Colonic mucosa (tissue), 4 donors: ENCODE results near the gene FBXO45. TPM values are rescaled to one million over a fixed set of nuclear protein-coding genes. Genes with fewer than 3 reads are reported as not detected.

Experiments used
- DNase-seq: peaks from one replicate; pipeline ENCODE4 v3.0.0-alpha.2; 2020
- H3K27ac ChIP-seq: fragments of 200-600 bp; one replicate; pipeline ENCODE4 v1.8.0; 2021
- H3K27me3 ChIP-seq: fragments of 200-600 bp; one replicate; pipeline ENCODE4 v1.8.0; 2021
- H3K36me3 ChIP-seq: fragments of 200-600 bp; one replicate; pipeline ENCODE4 v1.8.0; 2021
- H3K4me1 ChIP-seq: fragments of 200-600 bp; one replicate; pipeline ENCODE4 v1.8.0; 2021; ENCODE audit warnings: mild to moderate bottlenecking
- H3K4me3 ChIP-seq: fragments of 200-600 bp; one replicate; pipeline ENCODE4 v1.8.0; 2021
- H3K9ac ChIP-seq, 2 donors: one replicate each; pipeline ENCODE4 v1.7.0; 2013; ENCODE audit warnings: control low read depth in 2 of 2, low read depth in 2 of 2, low read length in 2 of 2
- H3K9me3 ChIP-seq: fragments of 200-600 bp; one replicate; pipeline ENCODE4 v1.8.0; 2021
- CTCF ChIP-seq: fragments of 200-600 bp; IDR thresholded peaks from one replicate; pipeline ENCODE4 v1.8.0; 2022; ENCODE audit warnings: antibody characterized with exemption, mild to moderate bottlenecking
- intact Hi-C: fragments of 100-400 bp; cut with DNase I; formaldehyde crosslinking; loops from one replicate; pipeline ENCODE4 v1.14.1; 2022
- total RNA-seq, 2 donors: library from RNA; stranded (reverse); fragmentation: NEBNext Ultra II Directional in 1 of 2; extraction: Animal tissue kit (Norgen Biotek cat#: 25700) in 1 of 2; gene quantifications; one replicate each; pipeline ENCODE4 v1.2.1, GENCODE V29; 2021
- donor health status: healthy.
- donor health status: DM: no; HTN: no; CAD: no.
- donor health status: DM: no; HTN: no; CAD: no.

Gene FBXO45
- total RNA-seq, 2 donors from 2014 or later = 12.1 to 13.9 TPM

DNA sequence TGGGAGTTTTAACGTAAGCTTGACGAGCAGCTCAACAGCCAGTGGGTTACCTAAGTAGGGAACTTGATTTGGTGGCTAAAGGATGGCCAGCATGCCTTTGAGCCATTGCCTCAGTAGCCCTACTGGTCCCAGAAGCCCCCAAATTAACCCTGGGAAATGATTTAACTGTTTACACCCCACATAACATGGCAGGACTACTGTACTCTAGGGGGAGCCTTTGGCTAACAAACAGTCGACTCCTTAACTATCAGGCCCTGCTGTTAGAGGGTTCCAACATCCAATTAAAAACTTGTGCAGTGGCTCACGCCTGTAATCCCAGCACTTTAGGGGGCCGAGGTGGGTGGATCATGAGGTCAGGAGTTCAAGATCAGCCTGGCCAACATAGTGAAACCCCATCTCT is 43.9 kb upstream of the FBXO45 start:
- H3K27ac ChIP-seq = no peak overlapping the region
- no peak for TF ChIP-seq CTCF
- H3K9ac ChIP-seq = no peak overlapping the region
- H3K4me1 ChIP-seq = no peaks in the 10 kb centered on the region
- DNase-seq = no peak
- H3K36me3 ChIP-seq = no peaks in the 10 kb centered on the region
- intact Hi-C loops = no loop called here
- H3K9me3 ChIP-seq = peaks cover 5% of the 10 kb centered on the region
- no peak overlapping the region for H3K4me3 ChIP-seq
- H3K27me3 ChIP-seq = no peaks in the 10 kb centered on the region

DNA sequence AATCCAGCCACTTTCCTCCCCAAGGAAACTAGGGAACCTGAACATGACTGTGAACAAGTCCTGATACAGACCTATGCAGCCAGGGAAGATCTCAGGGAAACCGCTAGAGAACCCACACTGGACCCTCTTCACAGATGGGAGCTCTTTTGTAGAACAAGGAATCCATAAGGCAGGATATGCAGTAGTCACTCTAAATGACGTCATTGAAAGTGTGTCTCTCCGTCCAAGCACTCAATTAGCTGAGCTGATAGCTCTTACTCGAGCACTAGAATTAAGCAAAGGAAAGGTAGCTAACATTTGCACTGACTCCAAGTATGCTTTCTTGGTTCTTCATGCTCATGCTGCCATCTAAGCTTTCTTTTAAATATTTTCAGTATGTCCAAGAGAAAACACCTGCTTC is 43.3 kb upstream of the FBXO45 start:
- no peak overlapping the region for H3K4me3 ChIP-seq
- H3K9me3 ChIP-seq = no peaks in the 10 kb centered on the region
- no peaks in the 10 kb centered on the region for H3K36me3 ChIP-seq
- DNase-seq = no peak
- no peaks in the 10 kb centered on the region for H3K4me1 ChIP-seq
- H3K27me3 ChIP-seq = no peaks in the 10 kb centered on the region
- no peak overlapping the region for H3K27ac ChIP-seq
- no peak overlapping the region for H3K9ac ChIP-seq
- intact Hi-C loops = no loop called here
- no peak for TF ChIP-seq CTCF

DNA sequence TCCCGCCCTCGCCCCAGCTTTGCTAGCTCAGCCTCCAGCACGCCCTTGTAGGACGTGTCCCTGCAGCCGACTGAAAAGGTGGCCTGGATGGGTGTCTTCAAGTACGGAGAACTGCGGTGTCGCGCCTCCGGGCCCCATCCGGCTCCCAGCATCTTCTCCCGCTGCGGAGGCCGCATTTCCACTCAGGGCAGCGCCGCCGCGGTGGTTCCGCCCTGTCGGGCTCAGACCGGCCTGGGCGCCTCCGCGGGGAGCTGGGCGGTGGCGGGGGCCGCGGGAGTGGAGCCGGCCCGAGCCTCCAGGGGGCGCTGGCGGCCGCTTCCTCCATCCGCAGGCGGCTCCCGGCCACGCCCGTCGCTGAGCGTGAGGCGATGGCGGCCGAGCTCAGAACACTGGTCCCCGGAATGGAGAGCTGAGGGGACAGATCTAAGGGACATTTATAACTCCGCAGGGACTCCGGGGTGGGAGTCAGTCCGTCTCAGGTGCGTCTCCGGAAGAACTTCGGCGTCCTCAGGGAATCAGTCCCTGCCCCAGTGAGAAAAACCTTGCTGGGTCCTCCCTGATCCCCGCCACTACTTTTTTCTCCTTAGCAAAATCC is 39.7 kb upstream of the FBXO45 start:
- TF ChIP-seq CTCF = peak; percentile 54
- H3K9me3 ChIP-seq = no peaks in the 10 kb centered on the region
- no peaks in the 10 kb centered on the region for H3K36me3 ChIP-seq
- H3K27me3 ChIP-seq = no peaks in the 10 kb centered on the region
- peak overlapping the region; percentile 32 for H3K4me3 ChIP-seq
- no peaks in the 10 kb centered on the region for H3K4me1 ChIP-seq
- DNase-seq = peak; percentile 81
- H3K9ac ChIP-seq = peak overlapping the region in 1 of 2 donors; percentile 40
- H3K27ac ChIP-seq = no peak overlapping the region
- intact Hi-C loops = no loop called here

GRCh38 chr3:196531418-196531817 is 37.0 kb upstream of the FBXO45 start:
- H3K9ac ChIP-seq = no peak overlapping the region
- H3K4me3 ChIP-seq = no peak overlapping the region
- no peaks in the 10 kb centered on the region for H3K36me3 ChIP-seq
- H3K27me3 ChIP-seq = no peaks in the 10 kb centered on the region
- DNase-seq = no peak
- intact Hi-C loops = no loop called here
- no peaks in the 10 kb centered on the region for H3K9me3 ChIP-seq
- TF ChIP-seq CTCF = no peak
- no peaks in the 10 kb centered on the region for H3K4me1 ChIP-seq
- H3K27ac ChIP-seq = no peak overlapping the region

DNA sequence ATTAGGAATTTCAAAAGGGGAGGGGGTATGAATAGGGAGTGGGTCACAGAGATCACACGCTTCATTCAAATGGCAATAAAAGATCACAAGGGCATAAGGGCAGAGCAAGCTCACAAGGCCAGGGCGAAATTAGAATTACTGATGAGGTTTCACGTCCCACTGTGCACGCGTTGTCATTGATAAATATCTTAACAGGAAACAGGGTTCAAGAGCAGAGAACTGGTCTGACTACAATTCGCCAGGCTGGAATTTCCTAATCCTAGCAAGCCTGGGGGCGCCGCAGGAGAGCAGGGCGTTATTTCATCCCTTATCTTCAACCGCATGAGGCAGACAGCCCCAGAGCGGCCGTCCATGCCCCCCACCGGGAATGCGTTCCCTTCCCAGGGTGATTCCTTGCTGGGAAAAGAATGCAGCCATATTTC is 35.2 kb upstream of the FBXO45 start:
- Histone ChIP-seq H3K36me3 (no peaks in the 10 kb centered on the region), H3K9me3 (no peaks in the 10 kb centered on the region), H3K27ac (no peak overlapping the region), H3K4me3 (no peak overlapping the region), H3K4me1 (no peaks in the 10 kb centered on the region), H3K27me3 (no peaks in the 10 kb centered on the region), H3K9ac (no peak overlapping the region)
- intact Hi-C loops = no loop called here
- TF ChIP-seq CTCF = no peak
- DNase-seq = no peak
